OCI-M2 (cell line): ENCODE results near the gene MARVELD1.
A peak's percentile ranks its signal among the peaks of the same experiment; 100 is the strongest.
"Not testable (repeated sequence)": the region's sequence is repeated elsewhere in the genome, so short reads cannot be mapped to it uniquely, and the experiment has no call there.

Source experiments
- DNase-seq: peaks from one replicate; lab custom pipeline; 2025; ENCODE audit not compliant: unreplicated experiment; lab: John Stamatoyannopoulos, UW

Gene MARVELD1

GRCh38 chr10:97690133-97690532, 23.4 kb upstream of the MARVELD1 start:
- DNase-seq: no peak

- DNase-seq: not testable (repeated sequence)
Measured at GRCh38 chr10:97698072-97698655, 15.4 kb upstream of the MARVELD1 start.

DNA sequence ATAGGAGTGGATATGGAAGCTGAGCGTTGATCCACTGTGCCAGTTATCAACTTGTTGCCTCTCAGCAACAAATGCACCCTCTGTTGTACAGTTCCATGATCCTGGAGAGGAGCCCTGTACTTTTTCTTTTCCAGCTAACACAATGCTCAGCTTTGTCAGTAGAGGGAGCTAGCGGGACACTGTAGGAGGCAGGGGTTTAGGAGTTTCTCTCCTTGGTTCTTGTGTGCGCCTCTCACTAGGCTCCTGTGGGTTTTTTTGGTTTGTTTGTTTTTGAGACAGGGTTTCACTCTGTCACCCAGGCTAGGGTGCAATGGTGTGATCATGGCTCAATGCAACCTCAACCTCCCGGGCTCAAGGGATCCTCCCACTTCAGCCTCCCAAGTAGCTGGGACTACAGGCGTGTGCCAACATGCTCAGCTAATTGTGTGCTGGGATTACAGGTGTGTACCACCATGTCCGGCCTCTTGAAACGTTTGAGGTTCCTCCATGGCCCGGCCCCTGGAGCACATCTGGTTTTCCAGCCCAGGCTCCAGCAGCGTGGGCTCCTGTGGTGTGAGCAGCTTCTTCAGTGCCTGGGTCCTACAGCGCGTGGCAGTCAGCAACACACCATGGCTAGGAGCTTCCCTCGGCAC, 12.0 kb upstream of the MARVELD1 start:
- DNase-seq: peak; percentile 29

GRCh38 chr10:97703398-97704067, 10.0 kb upstream of the MARVELD1 start:
- DNase-seq: no peak

DNA sequence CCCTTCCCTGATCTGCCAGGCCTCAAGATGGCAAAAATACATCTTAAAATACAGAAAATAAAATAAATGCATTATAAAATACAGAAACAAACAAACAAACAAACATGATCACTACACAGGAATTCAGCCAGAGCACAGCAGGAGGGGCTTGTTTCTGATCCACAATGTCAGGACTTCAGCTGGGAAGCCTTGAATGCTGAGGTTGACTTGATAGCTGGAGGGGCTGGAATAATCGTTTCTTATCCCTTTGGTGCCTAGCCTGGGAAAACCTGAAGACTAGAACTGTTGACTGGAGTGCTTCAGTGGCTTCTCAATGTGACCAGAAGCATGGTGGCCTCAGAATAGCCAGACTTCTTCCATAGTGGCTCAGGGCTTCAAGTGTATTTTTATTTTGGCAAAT, 9.2 kb upstream of the MARVELD1 start:
- no peak for DNase-seq

GRCh38 chr10:97705006-97705670, 8.4 kb upstream of the MARVELD1 start:
- no peak for DNase-seq

GRCh38 chr10:97707134-97707861, 6.2 kb upstream of the MARVELD1 start:
- DNase-seq: no peak

- DNase-seq: no peak
Measured at GRCh38 chr10:97708167-97708566, 5.4 kb upstream of the MARVELD1 start.

DNA sequence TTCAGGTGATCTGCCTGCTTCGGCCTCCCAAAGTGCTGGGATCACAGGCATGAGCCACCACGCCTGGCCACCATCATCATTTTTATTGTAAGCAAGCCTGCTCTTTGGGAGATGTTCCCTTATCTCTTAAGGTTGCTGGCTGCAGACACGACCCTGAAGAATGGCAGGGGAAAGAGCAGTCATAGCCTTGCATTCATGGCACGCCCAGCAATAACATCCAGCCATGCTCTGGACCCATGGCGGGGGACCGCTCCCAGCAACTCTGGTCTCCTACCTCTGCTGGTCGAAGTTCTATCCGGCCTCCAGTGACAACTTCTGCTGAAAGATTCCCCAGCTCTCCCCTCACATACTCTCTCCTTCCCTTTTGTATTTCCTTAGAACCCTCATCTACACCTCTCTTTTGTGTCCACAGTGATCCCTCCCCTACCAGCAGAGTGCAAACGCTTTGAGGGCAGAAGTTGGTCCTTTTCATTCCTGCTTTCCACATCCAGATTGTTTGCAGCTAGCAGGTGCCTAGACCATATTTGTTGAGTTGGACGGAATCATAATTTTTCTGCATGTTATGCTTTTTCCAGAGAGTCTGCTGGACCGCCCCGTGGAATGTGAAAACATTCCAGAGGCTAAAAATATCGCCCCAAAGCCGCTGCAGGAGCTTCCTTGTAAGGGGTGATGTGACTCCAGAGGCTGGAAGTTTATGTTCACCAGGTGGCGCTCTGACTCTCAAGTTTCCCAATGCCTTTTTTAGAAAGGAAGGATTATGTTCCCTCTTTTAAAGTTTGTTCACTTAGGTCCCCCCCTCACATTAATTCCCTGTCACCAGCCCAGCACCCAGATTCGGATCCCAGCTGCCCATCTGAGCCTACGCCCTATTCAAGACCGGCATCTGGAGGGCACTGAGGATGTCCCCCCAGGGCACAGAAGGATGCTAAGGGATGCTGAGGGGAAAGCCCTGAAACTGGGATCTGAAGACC, 4.3 kb upstream of the MARVELD1 start:
- DNase-seq: no peak

DNA sequence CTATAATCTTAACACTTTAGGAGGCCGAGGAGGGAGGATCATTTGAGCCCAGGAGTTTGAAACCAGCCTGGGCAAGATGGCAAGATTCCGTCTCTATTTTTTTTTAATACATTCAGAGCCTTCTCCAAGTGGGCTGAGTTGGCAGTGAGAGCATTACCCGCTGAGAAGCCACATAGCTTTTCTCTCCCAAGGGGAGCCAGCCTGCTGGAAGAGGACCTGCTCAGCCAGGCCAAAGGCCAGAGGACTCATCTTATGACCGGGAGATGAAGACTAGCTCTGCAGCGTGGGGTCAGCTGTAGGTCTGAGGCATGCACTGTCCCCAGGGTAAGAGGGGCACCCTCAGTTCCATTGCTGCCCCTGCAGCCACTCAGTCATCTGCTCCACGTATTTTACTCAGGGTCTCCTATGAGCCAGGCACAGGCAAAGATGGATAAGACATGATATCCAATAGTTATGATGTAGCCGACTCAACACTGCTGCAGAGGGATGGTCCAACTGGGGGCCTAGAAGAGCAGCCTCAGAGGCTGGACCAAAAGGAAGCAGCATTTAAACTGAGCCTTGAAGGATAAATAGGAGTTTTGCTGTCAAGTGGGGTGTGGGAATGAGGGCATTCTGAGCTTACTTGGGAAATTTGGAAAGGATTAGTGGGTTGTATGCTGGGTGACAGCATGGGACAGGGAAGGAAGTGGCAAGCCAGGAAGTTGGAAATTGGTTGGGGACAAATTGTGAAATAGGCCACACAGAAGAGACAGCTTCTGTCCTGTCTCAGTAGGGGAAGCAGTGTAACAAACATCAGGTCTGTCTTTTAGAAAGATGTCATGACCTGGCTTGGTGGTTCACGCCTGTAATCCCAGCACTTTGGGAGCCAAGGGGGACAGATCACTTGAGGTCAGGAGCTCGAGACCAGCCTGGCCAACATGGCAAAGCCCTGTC, 1.6 kb upstream of the MARVELD1 start:
- DNase-seq: no peak

DNA sequence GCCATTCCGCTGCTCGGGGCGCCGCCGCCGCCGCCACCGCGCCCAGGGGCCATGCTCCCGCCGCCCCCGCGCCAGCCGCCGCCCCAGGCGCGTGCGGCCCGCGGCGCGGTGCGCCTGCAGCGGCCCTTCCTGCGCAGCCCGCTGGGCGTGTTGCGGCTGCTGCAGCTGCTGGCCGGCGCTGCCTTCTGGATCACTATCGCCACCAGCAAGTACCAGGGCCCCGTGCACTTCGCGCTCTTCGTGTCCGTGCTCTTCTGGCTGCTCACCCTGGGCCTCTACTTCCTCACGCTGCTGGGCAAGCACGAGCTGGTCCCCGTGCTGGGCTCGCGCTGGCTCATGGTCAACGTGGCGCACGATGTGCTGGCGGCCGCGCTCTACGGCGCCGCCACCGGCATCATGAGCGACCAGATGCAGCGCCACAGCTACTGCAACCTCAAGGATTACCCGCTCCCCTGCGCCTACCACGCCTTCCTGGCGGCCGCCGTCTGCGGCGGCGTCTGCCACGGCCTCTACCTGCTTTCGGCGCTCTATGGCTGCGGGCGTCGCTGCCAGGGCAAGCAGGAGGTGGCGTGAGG, 383 bp downstream of the MARVELD1 start:
- DNase-seq: no peak

- no peak for DNase-seq
Measured at GRCh38 chr10:97714401-97715258, 1.1 kb downstream of the MARVELD1 start.

GRCh38 chr10:97715259-97715874, 1.8 kb downstream of the MARVELD1 start:
- DNase-seq: no peak

- DNase-seq: no peak
Measured at GRCh38 chr10:97717627-97718026, 4.1 kb downstream of the MARVELD1 start.

DNA sequence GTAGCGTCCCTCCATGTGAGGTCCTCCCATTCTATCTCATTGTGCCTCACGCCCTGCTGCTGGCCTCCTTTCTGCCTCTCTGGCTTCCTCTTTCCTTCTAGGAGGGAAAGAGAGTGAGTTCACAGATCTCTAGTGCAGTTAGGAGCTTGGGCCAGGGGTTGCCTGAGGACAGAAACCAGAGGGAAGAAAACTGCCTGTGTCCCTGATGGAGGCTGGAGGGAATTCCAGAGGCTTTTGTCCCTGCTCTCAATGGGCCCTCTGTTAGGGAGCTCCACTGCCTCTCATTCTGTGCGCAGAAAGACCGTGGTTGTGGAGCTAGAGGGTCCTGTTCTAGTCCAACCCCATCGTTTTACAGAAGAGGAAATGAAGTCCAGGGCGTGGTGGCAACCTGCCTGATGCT, 4.6 kb downstream of the MARVELD1 start:
- DNase-seq: no peak

DNA sequence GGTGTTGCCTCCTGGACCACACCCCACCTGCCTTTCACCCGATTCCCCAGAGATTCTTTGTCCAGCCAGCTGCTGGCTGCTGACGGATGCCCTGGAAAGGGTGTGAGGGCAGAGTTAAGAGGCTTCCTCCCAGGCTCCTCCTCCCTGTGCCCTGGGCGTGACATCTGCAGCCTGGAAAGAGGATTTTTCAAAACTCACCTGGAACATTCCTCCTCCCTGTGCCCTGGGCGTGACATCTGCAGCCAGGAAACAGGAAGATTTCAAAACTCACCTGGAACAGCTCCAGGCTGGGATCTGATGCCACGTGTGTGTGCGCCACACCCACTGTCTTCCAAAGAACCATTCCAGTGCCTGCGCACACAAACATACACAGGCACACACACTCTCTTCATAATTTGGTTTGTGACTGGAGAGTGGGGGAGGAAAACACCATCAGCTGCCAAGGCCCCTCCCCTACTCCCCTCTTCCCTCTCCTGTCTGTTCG, 5.2 kb downstream of the MARVELD1 start:
- DNase-seq: no peak

- DNase-seq: no peak
Measured at GRCh38 chr10:97719602-97720001, 6.1 kb downstream of the MARVELD1 start.
